Right atrium auricular region (tissue), 2 donors: ENCODE results near the gene FANCE. TPM values are rescaled to one million over a fixed set of nuclear protein-coding genes. Genes with fewer than 3 reads are reported as not detected.
"Not testable (repeated sequence)": the region's sequence is repeated elsewhere in the genome, so short reads cannot be mapped to it uniquely, and the experiment has no call there.

Source experiments
- DNase-seq: peaks from one replicate; pipeline ENCODE4 v3.0.0-alpha.2; 2019; ENCODE audit warnings: low spot score
- H3K27ac ChIP-seq, 2 donors: fragments of 200-600 bp; sonication (generic); 1 replicate in 1 of 2; 2 replicates in 1 of 2; pipeline ENCODE4 v1.5.1; 2016 to 2019
- H3K27me3 ChIP-seq, 2 donors: fragments of 200-600 bp; sonication (generic); one replicate each; pipeline versions ENCODE4 v1.5.1 to v1.6.0; 2017 to 2019
- H3K36me3 ChIP-seq: fragments of 200-600 bp; sonication (generic); one replicate; pipeline ENCODE4 v1.5.1; 2016
- H3K4me1 ChIP-seq, 2 donors: fragments of 200-600 bp; sonication (generic); one replicate each; pipeline versions ENCODE4 v1.5.1 to v1.6.0; 2017 to 2019
- H3K4me3 ChIP-seq, 2 donors: fragments of 200-600 bp; sonication (generic); 1 replicate in 1 of 2; 2 replicates in 1 of 2; pipeline ENCODE4 v1.5.1; 2017 to 2019; ENCODE audit warnings: mild to moderate bottlenecking in 1 of 2, moderate library complexity in 1 of 2
- H3K9me3 ChIP-seq, 2 donors: fragments of 200-600 bp; sonication (generic); one replicate each; pipeline ENCODE4 v1.5.1; 2019
- total RNA-seq, 2 donors: library from RNA; depleted of rRNA; stranded (reverse); fragments of >200 nt; gene quantifications; one replicate each; pipeline ENCODE4 v1.1.0, GENCODE V29; 2016
- TF ChIP-seq, protein P1 (sequence below), 2 donors: fragments of 200-600 bp; sonication (generic); IDR thresholded peaks; one replicate each; pipeline ENCODE4 v1.5.1; 2019; ENCODE audit warnings: antibody characterized with exemption in 2 of 2

Gene FANCE
- total RNA-seq, 2 donors from 2014 or later, result 3.4 to 3.5 TPM

DNA sequence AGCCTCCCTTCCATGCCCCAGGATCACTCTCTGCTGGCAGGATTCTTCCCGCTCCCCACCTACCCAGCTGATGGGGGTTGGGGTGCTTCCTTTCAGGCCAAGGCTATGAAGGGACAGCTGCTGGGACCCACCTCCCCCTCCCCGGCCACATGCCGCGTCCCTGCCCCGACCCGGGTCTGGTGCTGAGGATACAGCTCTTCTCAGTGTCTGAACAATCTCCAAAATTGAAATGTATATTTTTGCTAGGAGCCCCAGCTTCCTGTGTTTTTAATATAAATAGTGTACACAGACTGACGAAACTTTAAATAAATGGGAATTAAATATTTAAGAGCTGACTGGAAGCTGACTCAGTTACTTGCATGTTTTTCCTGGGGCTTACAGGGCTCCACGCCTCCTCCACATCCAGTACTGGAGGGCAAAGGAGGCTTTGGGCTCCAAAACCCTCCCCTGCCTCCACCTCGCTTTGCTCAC lies 24.3 kb upstream of the FANCE start:
- H3K27me3 ChIP-seq, result no peaks in the 10 kb centered on the region

DNA sequence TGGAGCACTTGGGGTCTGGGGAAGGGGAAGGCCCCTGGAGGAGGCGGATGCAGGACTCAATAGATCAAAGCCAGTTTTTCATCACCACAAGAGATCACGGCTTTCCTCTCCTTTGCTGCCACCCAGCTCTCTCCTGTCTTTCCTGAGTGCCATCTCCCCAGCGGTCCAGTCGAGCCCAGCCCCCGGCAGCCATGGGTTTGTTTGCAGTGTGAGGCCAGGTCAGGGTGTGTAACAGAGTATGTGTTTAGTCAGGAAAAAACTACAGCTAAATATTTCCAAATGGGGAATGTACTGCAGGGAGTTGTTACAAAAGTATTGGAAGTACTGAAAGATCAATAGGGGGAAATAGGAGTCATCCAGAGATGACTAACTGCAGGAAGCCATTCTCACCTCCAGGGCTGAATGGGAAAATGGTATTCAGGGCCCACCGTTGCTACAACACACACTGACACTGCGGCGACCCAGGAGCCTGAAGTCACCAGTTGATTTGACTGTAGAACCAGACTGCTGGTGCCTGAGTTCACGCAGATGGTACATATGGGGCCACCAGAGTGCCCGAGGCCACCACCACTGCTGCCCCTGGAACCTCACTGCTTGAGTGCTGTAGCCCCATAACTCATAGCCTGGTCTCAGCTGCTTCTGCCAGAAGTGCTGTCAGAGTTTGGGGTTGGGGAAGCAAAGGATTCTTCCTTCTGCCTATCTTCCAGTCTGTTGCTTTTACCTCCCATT lies 23.6 kb upstream of the FANCE start:
- Histone ChIP-seq H3K36me3 (peaks cover 30% of the 10 kb centered on the region), H3K27ac (no peak overlapping the region), H3K9me3 (peaks cover 0 to 10% of the 10 kb centered on the region in 2 donors), H3K27me3 (no peaks in the 10 kb centered on the region), H3K4me3 (no peak overlapping the region), H3K4me1 (no peaks in the 10 kb centered on the region)
- DNase-seq, result no peak
- TF ChIP-seq, protein P1, sequence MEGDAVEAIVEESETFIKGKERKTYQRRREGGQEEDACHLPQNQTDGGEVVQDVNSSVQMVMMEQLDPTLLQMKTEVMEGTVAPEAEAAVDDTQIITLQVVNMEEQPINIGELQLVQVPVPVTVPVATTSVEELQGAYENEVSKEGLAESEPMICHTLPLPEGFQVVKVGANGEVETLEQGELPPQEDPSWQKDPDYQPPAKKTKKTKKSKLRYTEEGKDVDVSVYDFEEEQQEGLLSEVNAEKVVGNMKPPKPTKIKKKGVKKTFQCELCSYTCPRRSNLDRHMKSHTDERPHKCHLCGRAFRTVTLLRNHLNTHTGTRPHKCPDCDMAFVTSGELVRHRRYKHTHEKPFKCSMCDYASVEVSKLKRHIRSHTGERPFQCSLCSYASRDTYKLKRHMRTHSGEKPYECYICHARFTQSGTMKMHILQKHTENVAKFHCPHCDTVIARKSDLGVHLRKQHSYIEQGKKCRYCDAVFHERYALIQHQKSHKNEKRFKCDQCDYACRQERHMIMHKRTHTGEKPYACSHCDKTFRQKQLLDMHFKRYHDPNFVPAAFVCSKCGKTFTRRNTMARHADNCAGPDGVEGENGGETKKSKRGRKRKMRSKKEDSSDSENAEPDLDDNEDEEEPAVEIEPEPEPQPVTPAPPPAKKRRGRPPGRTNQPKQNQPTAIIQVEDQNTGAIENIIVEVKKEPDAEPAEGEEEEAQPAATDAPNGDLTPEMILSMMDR (IDR thresholded peaks at IDR 0.05), result no peak

More for the DNA sequence above, 24.3 kb upstream of the FANCE start:
- DNase-seq, result no peak
- TF ChIP-seq, protein P1 (IDR thresholded peaks at IDR 0.05), result no peak
- H3K4me3 ChIP-seq, result no peak overlapping the region
- H3K27ac ChIP-seq, result no peak overlapping the region
- H3K9me3 ChIP-seq, result peaks cover 0 to 10% of the 10 kb centered on the region in 2 donors
- no peaks in the 10 kb centered on the region for H3K4me1 ChIP-seq
- H3K36me3 ChIP-seq, result peaks cover 32% of the 10 kb centered on the region

DNA sequence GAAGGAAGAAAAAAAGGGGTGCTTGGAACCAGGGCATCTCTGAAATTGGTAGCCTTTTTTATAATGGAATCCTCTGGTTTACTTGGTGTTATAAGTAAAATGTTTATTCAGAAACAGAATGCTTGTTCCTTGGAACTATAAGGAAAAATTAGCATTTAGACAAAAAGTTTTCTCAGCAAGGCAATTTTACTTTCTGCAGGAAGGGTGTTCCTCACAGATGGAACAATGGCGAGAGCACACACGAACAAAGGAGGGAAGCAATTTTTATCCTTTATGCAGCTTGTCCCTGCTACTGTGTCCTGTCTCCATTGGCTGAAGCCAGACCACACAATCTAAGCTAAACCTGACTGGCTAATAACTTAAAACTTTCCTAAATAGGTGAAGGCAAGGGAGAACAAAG lies 22.7 kb upstream of the FANCE start:
- Histone ChIP-seq H3K36me3 (peaks cover 22% of the 10 kb centered on the region), H3K27ac (no peak overlapping the region), H3K9me3 (peaks cover 0 to 10% of the 10 kb centered on the region in 2 donors), H3K4me3 (no peak overlapping the region), H3K4me1 (no peaks in the 10 kb centered on the region), H3K27me3 (no peaks in the 10 kb centered on the region)
- no peak for DNase-seq
- TF ChIP-seq, protein P1 (IDR thresholded peaks at IDR 0.05), result no peak

DNA sequence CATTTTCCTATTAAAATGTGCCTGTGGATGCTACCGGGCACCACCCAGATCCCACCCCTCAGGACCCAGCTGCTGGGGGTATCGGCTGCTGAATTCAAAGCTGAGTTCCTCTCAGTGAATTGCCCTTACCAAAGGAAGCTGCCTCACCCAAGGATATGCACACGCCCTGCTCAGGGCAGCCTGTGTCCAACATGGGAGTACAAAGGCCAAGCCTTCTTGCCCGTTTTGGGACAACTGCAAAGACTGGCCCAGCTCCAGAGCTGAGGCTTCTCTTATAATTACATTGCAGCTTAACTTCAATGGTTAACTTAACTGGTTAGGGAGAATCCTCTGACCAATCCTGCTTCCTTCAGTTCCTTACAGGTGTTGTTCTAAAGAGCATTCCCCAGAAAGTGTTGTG lies 19.8 kb upstream of the FANCE start:
- H3K27me3 ChIP-seq, result no peaks in the 10 kb centered on the region
- DNase-seq, result no peak
- peaks cover 0 to 7% of the 10 kb centered on the region in 2 donors for H3K4me1 ChIP-seq
- H3K27ac ChIP-seq, result no peak overlapping the region
- no peak overlapping the region for H3K4me3 ChIP-seq
- H3K36me3 ChIP-seq, result no peaks in the 10 kb centered on the region
- TF ChIP-seq, protein P1 (IDR thresholded peaks at IDR 0.05), result no peak
- peaks cover 0 to 10% of the 10 kb centered on the region in 2 donors for H3K9me3 ChIP-seq

DNA sequence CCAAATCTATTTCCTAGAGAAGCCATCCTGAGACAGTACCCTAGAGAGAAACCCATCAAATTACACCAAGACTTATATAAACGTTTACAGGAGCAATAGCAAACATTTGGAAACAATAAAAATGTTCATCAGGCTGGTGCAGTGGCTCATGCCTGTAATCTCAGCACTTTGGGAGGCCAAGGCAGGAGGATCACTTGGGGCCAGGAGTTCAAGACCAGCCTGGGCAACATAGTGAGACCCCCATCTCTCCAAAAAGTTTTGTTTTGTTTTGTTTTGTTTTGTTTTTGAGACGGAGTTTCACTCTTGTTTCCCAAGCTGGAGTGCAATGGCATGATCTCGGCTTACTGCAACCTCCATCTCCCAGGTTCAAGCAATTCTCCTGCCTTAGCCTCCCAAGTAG lies 19.4 kb upstream of the FANCE start:
- H3K4me1 ChIP-seq, DNase-seq, H3K27ac ChIP-seq, H3K4me3 ChIP-seq, H3K9me3 ChIP-seq, H3K36me3 ChIP-seq, H3K27me3 ChIP-seq: not testable (repeated sequence)

DNA sequence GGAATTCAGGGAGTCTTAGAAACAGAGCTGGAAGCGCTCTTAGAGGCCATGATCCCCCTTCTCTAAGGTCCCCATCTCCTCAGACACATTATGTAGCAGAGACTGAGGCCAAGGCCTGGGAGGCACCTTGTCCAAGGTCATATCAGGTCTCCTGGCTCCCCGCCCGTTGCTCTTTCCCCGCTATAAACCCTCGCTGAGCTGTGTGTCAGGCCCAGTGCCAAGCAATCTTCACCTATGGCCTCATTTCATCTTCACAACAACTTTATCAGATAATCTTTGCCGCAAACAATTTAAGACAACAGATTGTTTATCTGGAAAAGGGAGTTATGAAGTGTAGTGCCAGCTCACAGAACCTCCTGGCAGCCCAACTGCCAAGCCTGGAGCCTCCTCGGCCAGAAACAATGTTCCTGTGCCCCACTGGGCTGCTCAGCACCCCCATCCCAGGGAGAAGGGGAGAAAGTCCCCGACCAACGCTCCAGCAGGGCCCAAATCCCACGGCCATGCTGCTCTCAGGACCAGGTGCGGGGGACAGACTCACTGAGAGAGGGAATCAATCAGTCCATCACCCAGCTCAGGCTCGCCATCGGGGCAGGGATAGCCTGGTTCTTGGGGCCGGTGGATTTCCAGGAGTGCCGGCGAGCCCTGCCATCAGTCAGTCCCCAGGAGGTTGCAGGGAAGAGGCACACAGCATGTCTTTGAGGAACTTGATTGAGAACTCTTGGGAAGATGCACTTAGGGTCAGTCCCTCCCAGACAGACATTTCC lies 16.9 kb upstream of the FANCE start:
- TF ChIP-seq, protein P1 (IDR thresholded peaks at IDR 0.05), result no peak
- H3K27ac ChIP-seq, result no peak overlapping the region

More for the DNA sequence above, 16.9 kb upstream of the FANCE start:
- no peak for DNase-seq
- peaks cover 0 to 7% of the 10 kb centered on the region in 2 donors for H3K4me1 ChIP-seq
- no peaks in the 10 kb centered on the region for H3K27me3 ChIP-seq
- no peaks in the 10 kb centered on the region for H3K36me3 ChIP-seq
- H3K9me3 ChIP-seq, result no peaks in the 10 kb centered on the region
- H3K4me3 ChIP-seq, result no peak overlapping the region
